DMS 273 (cell line): ENCODE results near the gene UPK3BL2.
"Not testable (repeated sequence)": the region's sequence is repeated elsewhere in the genome, so short reads cannot be mapped to it uniquely, and the experiment has no call there.

ENCODE experiments used
- DNase-seq: peaks from one replicate; lab custom pipeline; 2025; ENCODE audit not compliant: unreplicated experiment; lab: John Stamatoyannopoulos, UW

The UPK3BL2 gene

GRCh38 chr7:102496861-102497260, 46.6 kb downstream of the UPK3BL2 start:
- DNase-seq: not testable (repeated sequence)

GRCh38 chr7:102494473-102495149, 48.9 kb downstream of the UPK3BL2 start:
- not testable (repeated sequence) for DNase-seq

DNA sequence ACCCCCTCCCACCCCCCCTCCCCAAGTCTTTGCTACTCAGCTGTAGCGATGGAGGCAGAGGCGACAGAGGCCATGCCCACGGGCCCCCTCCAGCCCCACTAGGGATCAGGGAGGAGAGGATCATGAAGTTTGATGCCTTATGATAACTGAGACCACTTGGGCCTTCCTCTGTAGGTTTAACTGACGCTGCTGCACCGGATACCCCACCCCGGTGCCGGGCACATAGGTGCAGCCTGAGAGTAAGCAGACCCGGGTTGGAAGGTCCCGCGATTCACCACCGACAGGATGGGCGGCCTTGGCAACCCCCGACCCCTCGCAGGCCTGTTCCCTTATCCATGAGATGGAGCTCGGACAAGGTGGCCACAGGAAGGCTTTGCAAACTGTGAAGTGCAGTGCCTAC, 49.5 kb downstream of the UPK3BL2 start:
- DNase-seq: not testable (repeated sequence)

DNA sequence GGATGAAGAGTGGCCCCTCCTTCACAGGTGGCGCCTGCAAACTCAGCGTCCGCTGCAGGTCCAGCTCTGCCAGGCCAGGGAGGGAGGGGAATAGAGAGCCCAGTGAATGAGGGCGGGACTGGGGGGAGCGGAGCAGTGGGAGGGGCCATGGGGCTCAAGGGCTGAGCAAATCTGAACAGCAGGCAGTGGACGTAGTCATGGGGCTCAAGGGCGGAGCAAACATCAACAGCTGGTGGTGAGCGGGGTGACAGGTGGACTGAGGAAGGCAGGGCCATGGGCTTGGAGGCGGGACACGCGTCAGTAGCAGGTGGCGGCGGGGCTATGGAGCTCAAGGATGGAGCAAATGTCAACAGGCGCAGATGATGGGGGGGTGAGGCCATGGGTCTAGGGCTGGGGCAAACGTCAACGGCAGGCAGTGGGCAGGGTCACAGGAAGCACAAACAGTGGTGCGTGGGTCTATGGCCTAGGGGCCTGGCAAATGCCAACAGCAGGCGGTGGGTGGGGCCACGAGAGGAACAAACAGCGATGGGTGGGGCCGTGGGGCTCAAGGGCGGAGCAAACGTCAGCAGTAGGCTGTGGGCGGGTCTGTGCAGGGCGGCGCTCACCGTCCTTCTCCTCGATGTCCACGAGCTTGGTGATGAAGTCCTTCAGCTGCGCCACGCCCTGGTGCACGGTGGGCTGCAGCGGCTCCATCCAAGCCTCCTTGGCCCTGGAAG, 50.1 kb downstream of the UPK3BL2 start:
- not testable (repeated sequence) for DNase-seq

- DNase-seq: not testable (repeated sequence)
Observed at GRCh38 chr7:102490529-102491075, 52.9 kb downstream of the UPK3BL2 start.
